ENCODE data around the gene ARHGAP40.

The ARHGAP40 gene
- total RNA-seq: 0 to 0.17 (median 0.17) reads per million in 3 donors

- Histone ChIP-seq H3K36me3 (ENCODE audit: control insufficient read depth, insufficient read depth, low read length) (no peaks in the 10 kb centered on the region), H3K4me3 (ENCODE audit: insufficient read depth, low read depth, low read length, poor library complexity, severe bottlenecking) (no peak within 1 kb of the TSS), H3K27me3 (replicated peaks; ENCODE audit: control insufficient read depth, insufficient read depth, low read length, poor library complexity, severe bottlenecking) (peaks cover 11% of the 10 kb centered on the region), H3K9me3 (ENCODE audit: control insufficient read depth, low read length) (no peaks in the 10 kb centered on the region), H3K4me1 (ENCODE audit: control insufficient read depth, insufficient read depth, low read length, poor library complexity, severe bottlenecking) (no peaks in the 10 kb centered on the region), H3K27ac (ENCODE audit: insufficient read depth, low read length, poor library complexity, severe bottlenecking) (no peak within 1 kb of the TSS)
- no peak for DNase-seq
These were observed at the start of gene ARHGAP40 for GRCh38 chr20:38601216-38602184. ARHGAP40 (plus strand) TSS chr20:38601809.

GRCh38 chr20:38554986-38555385 is 46.6 kb upstream of the ARHGAP40 start:
- Histone ChIP-seq H3K9me3 (ENCODE audit: control insufficient read depth, low read length) (no peaks in the 10 kb centered on the region), H3K27ac (ENCODE audit: insufficient read depth, low read length, poor library complexity, severe bottlenecking) (no peak overlapping the region), H3K4me1 (ENCODE audit: control insufficient read depth, insufficient read depth, low read length, poor library complexity, severe bottlenecking) (no peaks in the 10 kb centered on the region), H3K36me3 (ENCODE audit: control insufficient read depth, insufficient read depth, low read length) (peaks cover 86% of the 10 kb centered on the region), H3K27me3 (replicated peaks; ENCODE audit: control insufficient read depth, insufficient read depth, low read length, poor library complexity, severe bottlenecking) (no peaks in the 10 kb centered on the region), H3K4me3 (ENCODE audit: insufficient read depth, low read depth, low read length, poor library complexity, severe bottlenecking) (no peak overlapping the region)
- DNase-seq: no peak

GRCh38 chr20:38555395-38555794 is 46.2 kb upstream of the ARHGAP40 start:
- H3K27me3 ChIP-seq (replicated peaks; ENCODE audit: control insufficient read depth, insufficient read depth, low read length, poor library complexity, severe bottlenecking): no peaks in the 10 kb centered on the region
- H3K4me1 ChIP-seq (ENCODE audit: control insufficient read depth, insufficient read depth, low read length, poor library complexity, severe bottlenecking): no peaks in the 10 kb centered on the region
- H3K9me3 ChIP-seq (ENCODE audit: control insufficient read depth, low read length): no peaks in the 10 kb centered on the region
- H3K27ac ChIP-seq (ENCODE audit: insufficient read depth, low read length, poor library complexity, severe bottlenecking): no peak overlapping the region
- peaks cover 87% of the 10 kb centered on the region for H3K36me3 ChIP-seq (ENCODE audit: control insufficient read depth, insufficient read depth, low read length)
- no peak overlapping the region for H3K4me3 ChIP-seq (ENCODE audit: insufficient read depth, low read depth, low read length, poor library complexity, severe bottlenecking)
- no peak for DNase-seq

GRCh38 chr20:38557174-38557573 is 44.4 kb upstream of the ARHGAP40 start:
- Histone ChIP-seq H3K27me3 (replicated peaks; ENCODE audit: control insufficient read depth, insufficient read depth, low read length, poor library complexity, severe bottlenecking) (no peaks in the 10 kb centered on the region), H3K9me3 (ENCODE audit: control insufficient read depth, low read length) (no peaks in the 10 kb centered on the region), H3K27ac (ENCODE audit: insufficient read depth, low read length, poor library complexity, severe bottlenecking) (no peak overlapping the region), H3K36me3 (ENCODE audit: control insufficient read depth, insufficient read depth, low read length) (peaks cover 81% of the 10 kb centered on the region), H3K4me1 (ENCODE audit: control insufficient read depth, insufficient read depth, low read length, poor library complexity, severe bottlenecking) (no peaks in the 10 kb centered on the region), H3K4me3 (ENCODE audit: insufficient read depth, low read depth, low read length, poor library complexity, severe bottlenecking) (no peak overlapping the region)
- no peak for DNase-seq

- DNase-seq: no peak
- Histone ChIP-seq H3K9me3 (ENCODE audit: control insufficient read depth, low read length) (no peaks in the 10 kb centered on the region), H3K4me1 (ENCODE audit: control insufficient read depth, insufficient read depth, low read length, poor library complexity, severe bottlenecking) (no peaks in the 10 kb centered on the region), H3K27ac (ENCODE audit: insufficient read depth, low read length, poor library complexity, severe bottlenecking) (no peak overlapping the region), H3K36me3 (ENCODE audit: control insufficient read depth, insufficient read depth, low read length) (peaks cover 81% of the 10 kb centered on the region), H3K27me3 (replicated peaks; ENCODE audit: control insufficient read depth, insufficient read depth, low read length, poor library complexity, severe bottlenecking) (no peaks in the 10 kb centered on the region), H3K4me3 (ENCODE audit: insufficient read depth, low read depth, low read length, poor library complexity, severe bottlenecking) (no peak overlapping the region)
These were observed 42.8 kb upstream of the ARHGAP40 start for GRCh38 chr20:38558596-38559360.

- peaks cover 81% of the 10 kb centered on the region for H3K36me3 ChIP-seq (ENCODE audit: control insufficient read depth, insufficient read depth, low read length)
- no peak for DNase-seq
These were observed 41.8 kb upstream of the ARHGAP40 start for GRCh38 chr20:38559764-38560163.

GRCh38 chr20:38563802-38564431 is 37.7 kb upstream of the ARHGAP40 start:
- Histone ChIP-seq H3K4me1 (ENCODE audit: control insufficient read depth, insufficient read depth, low read length, poor library complexity, severe bottlenecking) (no peaks in the 10 kb centered on the region), H3K27me3 (replicated peaks; ENCODE audit: control insufficient read depth, insufficient read depth, low read length, poor library complexity, severe bottlenecking) (no peaks in the 10 kb centered on the region), H3K36me3 (ENCODE audit: control insufficient read depth, insufficient read depth, low read length) (peaks cover 81% of the 10 kb centered on the region), H3K27ac (ENCODE audit: insufficient read depth, low read length, poor library complexity, severe bottlenecking) (no peak overlapping the region), H3K4me3 (ENCODE audit: insufficient read depth, low read depth, low read length, poor library complexity, severe bottlenecking) (no peak overlapping the region), H3K9me3 (ENCODE audit: control insufficient read depth, low read length) (no peaks in the 10 kb centered on the region)
- DNase-seq: no peak

More at GRCh38 chr20:38559764-38560163, 41.8 kb upstream of the ARHGAP40 start:
- Histone ChIP-seq H3K9me3 (ENCODE audit: control insufficient read depth, low read length) (no peaks in the 10 kb centered on the region), H3K27ac (ENCODE audit: insufficient read depth, low read length, poor library complexity, severe bottlenecking) (no peak overlapping the region), H3K4me3 (ENCODE audit: insufficient read depth, low read depth, low read length, poor library complexity, severe bottlenecking) (no peak overlapping the region), H3K4me1 (ENCODE audit: control insufficient read depth, insufficient read depth, low read length, poor library complexity, severe bottlenecking) (no peaks in the 10 kb centered on the region), H3K27me3 (replicated peaks; ENCODE audit: control insufficient read depth, insufficient read depth, low read length, poor library complexity, severe bottlenecking) (no peaks in the 10 kb centered on the region)

- no peak for DNase-seq
These were observed 36.9 kb upstream of the ARHGAP40 start for GRCh38 chr20:38564680-38565079.

GRCh38 chr20:38566036-38566598 is 35.5 kb upstream of the ARHGAP40 start:
- DNase-seq: no peak
- no peaks in the 10 kb centered on the region for H3K27me3 ChIP-seq (replicated peaks; ENCODE audit: control insufficient read depth, insufficient read depth, low read length, poor library complexity, severe bottlenecking)
- peaks cover 75% of the 10 kb centered on the region for H3K36me3 ChIP-seq (ENCODE audit: control insufficient read depth, insufficient read depth, low read length)
- no peaks in the 10 kb centered on the region for H3K4me1 ChIP-seq (ENCODE audit: control insufficient read depth, insufficient read depth, low read length, poor library complexity, severe bottlenecking)
- no peak overlapping the region for H3K4me3 ChIP-seq (ENCODE audit: insufficient read depth, low read depth, low read length, poor library complexity, severe bottlenecking)
- no peak overlapping the region for H3K27ac ChIP-seq (ENCODE audit: insufficient read depth, low read length, poor library complexity, severe bottlenecking)
- no peaks in the 10 kb centered on the region for H3K9me3 ChIP-seq (ENCODE audit: control insufficient read depth, low read length)

More at GRCh38 chr20:38564680-38565079, 36.9 kb upstream of the ARHGAP40 start:
- H3K27me3 ChIP-seq (replicated peaks; ENCODE audit: control insufficient read depth, insufficient read depth, low read length, poor library complexity, severe bottlenecking): no peaks in the 10 kb centered on the region
- peaks cover 78% of the 10 kb centered on the region for H3K36me3 ChIP-seq (ENCODE audit: control insufficient read depth, insufficient read depth, low read length)
- H3K4me1 ChIP-seq (ENCODE audit: control insufficient read depth, insufficient read depth, low read length, poor library complexity, severe bottlenecking): no peaks in the 10 kb centered on the region
- H3K27ac ChIP-seq (ENCODE audit: insufficient read depth, low read length, poor library complexity, severe bottlenecking): no peak overlapping the region
- no peak overlapping the region for H3K4me3 ChIP-seq (ENCODE audit: insufficient read depth, low read depth, low read length, poor library complexity, severe bottlenecking)
- H3K9me3 ChIP-seq (ENCODE audit: control insufficient read depth, low read length): no peaks in the 10 kb centered on the region

Data from effector memory CD4-positive, alpha-beta T cell (primary cell).